Raji (cell line): ENCODE results near the gene TMIGD2.

Source experiments
- POLR2A ChIP-seq: IDR thresholded peaks from 2 replicates; pipeline ENCODE4 v1.6.1; 2011; ENCODE audit warnings: low read depth, low read length, control low read depth; ENCODE audit not compliant: insufficient read depth

Gene TMIGD2

DNA sequence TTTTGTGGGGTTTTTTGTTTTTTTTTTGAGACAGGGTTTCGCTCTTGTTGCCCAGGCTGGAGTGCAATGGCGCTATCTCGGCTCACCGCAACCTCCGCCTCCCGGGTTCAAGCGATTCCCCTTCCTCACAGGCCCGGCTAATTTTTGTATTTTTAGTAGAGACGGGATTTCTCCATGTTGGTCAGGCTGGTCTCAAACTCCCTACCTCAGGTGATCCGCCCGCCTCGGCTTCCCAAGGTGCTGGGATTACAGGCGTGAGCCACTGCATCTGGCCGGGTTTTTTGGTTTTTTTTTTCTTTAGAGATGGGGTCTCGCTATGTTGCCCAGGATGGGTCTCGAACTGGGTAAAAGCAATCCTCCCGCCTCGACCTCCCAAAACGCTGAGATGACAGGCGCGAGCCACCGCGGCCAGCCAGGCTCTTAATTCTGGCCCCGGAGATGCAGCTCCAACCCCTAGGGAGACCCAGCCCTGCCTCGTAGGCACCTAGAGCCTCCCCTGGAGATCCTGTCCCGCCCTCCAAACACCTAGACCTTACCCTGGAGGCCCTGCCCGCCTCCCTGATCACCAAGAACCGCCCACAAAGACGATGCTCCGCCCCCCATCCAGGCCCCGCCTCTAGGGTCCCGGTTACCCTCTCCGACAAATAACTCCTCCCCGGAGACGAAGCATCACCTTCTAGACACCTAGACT lies 26.9 kb upstream of the TMIGD2 start:
- TF ChIP-seq POLR2A, result 0 out of 2 replicates have a peak, but pooled peaks have one; percentile 29

DNA sequence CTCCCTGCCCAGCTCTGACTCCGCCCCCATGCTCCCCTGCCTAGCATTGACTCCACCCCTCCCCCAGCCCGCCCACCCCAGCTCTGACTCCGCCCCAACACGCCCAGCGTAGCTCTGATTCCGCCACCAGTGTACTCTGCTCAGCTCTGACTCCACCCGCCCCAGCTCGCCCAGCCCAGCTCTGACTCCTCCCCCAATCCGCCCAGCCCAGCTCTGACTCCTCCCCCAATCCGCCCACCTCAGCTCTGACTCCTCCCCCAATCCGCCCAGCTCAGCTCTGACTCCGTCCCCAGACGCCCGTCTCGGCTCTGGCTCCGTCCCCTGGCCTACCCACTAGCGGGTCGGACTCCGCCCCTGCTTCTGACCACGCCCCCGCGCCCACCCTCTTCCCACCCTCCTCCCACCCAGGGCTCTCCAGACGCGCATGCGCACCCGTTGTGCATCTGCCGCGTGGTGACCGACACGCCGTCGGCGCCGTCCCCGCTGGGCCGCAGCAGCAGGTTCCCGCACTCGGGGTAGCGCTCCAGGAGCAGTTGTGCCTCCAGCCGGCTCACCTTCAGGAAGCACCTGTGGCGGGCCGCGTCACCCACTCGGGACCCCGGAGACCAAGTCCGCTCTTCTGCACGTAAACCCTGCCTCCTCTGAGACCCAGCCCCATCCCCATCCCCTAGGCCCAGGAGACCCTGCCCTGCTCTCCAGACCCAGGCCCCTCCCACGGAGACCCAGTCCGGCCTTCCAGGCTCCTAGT lies 26.2 kb upstream of the TMIGD2 start:
- peak; percentile 97 for TF ChIP-seq POLR2A

DNA sequence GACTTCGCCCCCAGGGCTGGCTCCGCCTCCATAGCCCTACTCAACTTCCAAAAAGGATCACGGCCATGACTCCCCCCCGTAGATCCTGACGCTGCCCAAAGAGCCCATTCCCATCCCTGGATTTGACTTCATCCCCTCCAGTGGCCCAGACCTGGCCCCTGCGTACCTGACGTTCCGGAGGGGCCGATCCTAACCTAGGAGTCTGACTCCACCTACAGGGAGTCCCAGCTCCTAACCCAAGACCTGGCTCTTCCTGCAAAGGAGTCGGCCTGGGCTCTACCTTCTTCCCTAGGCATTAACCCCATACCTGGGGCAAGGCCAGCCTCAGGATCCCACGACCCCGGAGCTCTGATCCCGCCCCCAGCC lies 25.7 kb upstream of the TMIGD2 start:
- TF ChIP-seq POLR2A, result no peak

- TF ChIP-seq POLR2A, result no peak
Measured at GRCh38 chr19:4327252-4327876, 25.2 kb upstream of the TMIGD2 start.

- TF ChIP-seq POLR2A, result no peak
Measured at GRCh38 chr19:4326837-4327251, 24.7 kb upstream of the TMIGD2 start.

- TF ChIP-seq POLR2A, result no peak
Measured at GRCh38 chr19:4326215-4326836, 24.1 kb upstream of the TMIGD2 start.

DNA sequence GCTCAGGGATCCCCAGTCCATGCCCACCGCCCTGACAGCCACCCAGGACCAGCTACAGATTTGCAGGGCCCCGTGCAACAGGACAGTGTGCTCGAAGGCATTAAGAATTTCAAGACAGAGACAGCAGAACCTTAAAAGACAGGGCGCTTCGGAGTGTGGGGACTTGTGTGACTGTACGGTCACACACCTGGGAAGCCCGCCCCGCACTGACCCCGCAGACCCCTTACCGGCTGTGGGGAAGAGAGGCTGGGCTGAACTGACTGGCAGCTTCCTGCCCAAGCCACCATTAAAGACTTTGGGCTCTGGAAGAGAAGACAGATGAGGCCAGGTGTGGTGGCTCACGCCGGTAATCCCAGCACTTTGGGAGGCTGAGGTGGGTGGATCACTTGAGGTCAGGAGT lies 22.0 kb upstream of the TMIGD2 start:
- no peak for TF ChIP-seq POLR2A

DNA sequence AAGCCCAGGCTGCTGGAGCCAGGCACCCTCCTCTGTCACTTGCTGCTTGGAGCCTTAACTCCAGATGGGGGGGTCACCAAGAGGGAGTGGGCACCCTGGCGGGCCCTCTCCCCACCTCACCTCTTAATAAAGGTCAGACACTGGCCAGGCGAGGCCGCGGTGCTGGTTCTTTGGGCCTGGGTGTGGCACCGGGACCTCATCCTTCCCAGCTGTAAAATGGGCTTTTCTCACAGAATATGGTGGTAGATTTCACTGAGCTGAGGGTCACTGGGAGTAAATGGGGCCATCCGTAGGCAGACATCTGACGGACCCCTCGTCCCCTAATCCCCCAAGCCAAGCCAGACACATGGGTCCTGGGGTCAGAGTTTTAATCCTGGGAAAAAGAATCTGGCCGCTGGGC lies 21.5 kb upstream of the TMIGD2 start:
- no peak for TF ChIP-seq POLR2A

DNA sequence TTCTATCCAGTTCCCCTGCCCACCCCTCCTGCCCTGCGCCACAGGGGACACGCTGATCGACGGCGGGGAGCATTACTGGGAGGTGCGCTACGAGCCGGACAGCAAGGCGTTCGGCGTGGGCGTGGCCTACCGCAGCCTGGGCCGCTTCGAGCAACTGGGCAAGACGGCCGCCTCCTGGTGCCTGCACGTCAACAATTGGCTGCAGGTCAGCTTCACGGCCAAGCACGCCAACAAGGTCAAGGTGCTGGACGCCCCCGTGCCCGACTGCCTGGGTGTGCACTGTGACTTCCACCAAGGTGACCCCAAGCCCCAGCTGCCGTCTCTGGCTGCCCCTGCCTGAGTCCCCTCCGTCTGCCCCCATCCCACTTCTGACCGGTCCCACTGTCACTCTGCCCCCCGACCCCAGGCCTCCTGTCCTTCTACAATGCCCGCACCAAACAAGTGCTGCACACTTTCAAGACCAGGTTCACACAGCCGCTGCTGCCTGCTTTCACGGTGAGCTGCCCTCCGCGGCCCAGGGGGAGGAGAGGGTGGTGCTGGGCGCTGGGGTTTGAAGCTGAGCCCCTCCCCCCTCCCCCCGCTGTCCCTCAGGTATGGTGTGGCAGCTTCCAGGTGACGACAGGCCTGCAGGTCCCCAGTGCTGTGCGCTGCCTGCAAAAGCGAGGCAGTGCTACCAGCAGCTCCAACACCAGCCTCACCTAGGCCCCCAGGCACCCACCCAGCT lies 20.9 kb upstream of the TMIGD2 start:
- no peak for TF ChIP-seq POLR2A

GRCh38 chr19:4320419-4320818 lies 18.2 kb upstream of the TMIGD2 start:
- TF ChIP-seq POLR2A, result no peak

DNA sequence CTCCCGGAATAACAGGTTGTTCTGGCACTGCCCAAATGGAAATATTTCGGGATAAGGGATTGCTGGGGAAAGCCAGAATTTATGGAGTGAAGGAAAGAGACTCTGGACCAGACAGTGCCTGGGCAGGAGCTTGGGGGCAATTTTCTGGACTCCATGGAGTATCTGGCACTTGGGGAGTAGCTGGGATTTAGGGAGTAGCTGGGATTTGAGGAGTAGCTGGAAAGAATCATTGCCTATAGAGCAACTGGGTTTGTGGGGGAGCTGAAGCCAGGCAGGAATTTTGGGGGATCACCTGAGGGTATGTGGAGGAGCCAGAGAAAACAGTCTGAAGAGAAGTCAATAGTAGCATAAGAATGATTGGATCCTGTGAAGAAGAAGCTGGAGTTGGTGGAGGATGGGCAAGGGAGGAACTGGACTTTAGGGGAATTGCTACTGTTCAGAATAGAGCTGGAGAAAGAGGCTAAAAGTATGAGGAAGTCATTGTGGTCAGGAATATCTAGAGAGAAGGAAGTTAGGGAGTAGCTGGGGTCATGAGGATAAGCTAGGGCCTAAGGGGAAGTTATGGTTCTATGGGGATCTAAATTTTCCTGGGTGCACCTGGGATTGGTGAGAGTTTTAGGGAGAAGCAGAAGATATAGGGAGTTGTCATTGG lies 17.0 kb upstream of the TMIGD2 start:
- TF ChIP-seq POLR2A, result no peak

GRCh38 chr19:4318460-4318859 lies 16.3 kb upstream of the TMIGD2 start:
- no peak for TF ChIP-seq POLR2A

DNA sequence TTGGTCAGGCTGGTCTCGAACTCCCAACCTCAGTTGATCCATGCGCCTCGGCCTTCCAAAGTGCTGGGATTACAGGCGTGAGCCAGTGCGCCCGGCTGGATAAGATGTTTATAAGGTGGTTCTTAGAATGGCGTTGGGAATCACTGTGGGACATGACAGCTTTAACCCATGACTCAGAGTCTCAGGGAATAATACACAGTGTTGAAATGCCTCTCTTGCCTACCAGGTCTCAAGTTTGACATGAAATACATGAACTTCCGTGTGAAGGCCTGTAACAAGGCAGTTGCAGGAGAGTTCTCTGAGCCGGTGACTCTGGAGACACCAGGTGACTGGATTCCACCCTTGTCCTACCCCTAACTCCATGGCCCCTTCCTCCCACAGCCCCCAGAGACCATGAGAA lies 14.8 kb upstream of the TMIGD2 start:
- TF ChIP-seq POLR2A, result no peak

- no peak for TF ChIP-seq POLR2A
Measured at GRCh38 chr19:4313847-4314490, 11.8 kb upstream of the TMIGD2 start.

GRCh38 chr19:4310247-4311121 lies 8.3 kb upstream of the TMIGD2 start:
- no peak for TF ChIP-seq POLR2A
